HEK293T (cell line): ENCODE data around the gene ITGB8.

Experiments
- ARNT ChIP-seq: fragments of 450-650 bp; IDR thresholded peaks from 2 replicates; pipeline ENCODE4 v1.6.1; 2017; ENCODE audit warnings: mild to moderate bottlenecking
- BHLHE40 ChIP-seq: fragments of 450-650 bp; IDR thresholded peaks from 2 replicates; pipeline ENCODE4 v1.6.1; 2016; ENCODE audit warnings: mild to moderate bottlenecking, moderate library complexity, borderline replicate concordance
- ELF4 ChIP-seq: fragments of 450-650 bp; IDR thresholded peaks from 2 replicates; pipeline ENCODE4 v1.6.1; 2017; ENCODE audit warnings: antibody characterized with exemption
- FOXA1 ChIP-seq: fragments of 450-650 bp; IDR thresholded peaks from 2 replicates; pipeline ENCODE4 v1.6.1; 2016; ENCODE audit warnings: mild to moderate bottlenecking
- FOXK2 ChIP-seq: fragments of 450-650 bp; IDR thresholded peaks from 2 replicates; pipeline ENCODE4 v1.6.1; 2016; ENCODE audit warnings: mild to moderate bottlenecking
- FOXM1 ChIP-seq: fragments of 450-650 bp; IDR thresholded peaks from 2 replicates; pipeline ENCODE4 v1.6.1; 2017; ENCODE audit warnings: mild to moderate bottlenecking, borderline replicate concordance
- HDGF ChIP-seq: fragments of 450-650 bp; IDR thresholded peaks from 2 replicates; pipeline ENCODE4 v1.6.1; 2017; ENCODE audit warnings: antibody characterized with exemption, borderline replicate concordance
- L3MBTL2 ChIP-seq: fragments of 450-650 bp; conservative IDR thresholded peaks from 2 replicates; pipeline ENCODE4 v1.6.1; 2016; ENCODE audit warnings: mild to moderate bottlenecking
- LEF1 ChIP-seq: fragments of 450-650 bp; IDR thresholded peaks from 2 replicates; pipeline ENCODE4 v1.6.1; 2017; ENCODE audit warnings: mild to moderate bottlenecking, borderline replicate concordance
- PKNOX1 ChIP-seq: fragments of 450-650 bp; IDR thresholded peaks from 2 replicates; pipeline ENCODE4 v1.6.1; 2016
- SP1 ChIP-seq: fragments of 450-650 bp; IDR thresholded peaks from 2 replicates; pipeline ENCODE4 v1.6.1; 2017
- SUZ12 ChIP-seq: fragments of 450-650 bp; IDR thresholded peaks from 2 replicates; pipeline ENCODE4 v1.6.1; 2016; ENCODE audit warnings: mild to moderate bottlenecking
- TARDBP ChIP-seq: fragments of 450-650 bp; IDR thresholded peaks from 2 replicates; pipeline ENCODE4 v1.6.1; 2016
- ZNF384 ChIP-seq: fragments of 450-650 bp; IDR thresholded peaks from 2 replicates; pipeline ENCODE4 v1.6.1; 2016

GRCh38 chr7:20307901-20308300 lies 22.8 kb upstream of the ITGB8 start:
- TF ChIP-seq L3MBTL2 = no peak
- TF ChIP-seq BHLHE40 = no peak
- TF ChIP-seq FOXM1 = no peak
- TF ChIP-seq FOXK2 = no peak
- no peak for TF ChIP-seq FOXA1
- TF ChIP-seq SUZ12 = no peak
- no peak for TF ChIP-seq SP1
- no peak for TF ChIP-seq HDGF
- no peak for TF ChIP-seq ARNT
- no peak for TF ChIP-seq ELF4
- TF ChIP-seq ZNF384 = no peak
- TF ChIP-seq PKNOX1 = no peak
- TF ChIP-seq LEF1 = no peak
- no peak for TF ChIP-seq TARDBP
